ENCODE measurements around the gene TMEM181.
"Not testable (repeated sequence)": the region's sequence is repeated elsewhere in the genome, so short reads cannot be mapped to it uniquely, and the experiment has no call there.

The TMEM181 gene

DNA sequence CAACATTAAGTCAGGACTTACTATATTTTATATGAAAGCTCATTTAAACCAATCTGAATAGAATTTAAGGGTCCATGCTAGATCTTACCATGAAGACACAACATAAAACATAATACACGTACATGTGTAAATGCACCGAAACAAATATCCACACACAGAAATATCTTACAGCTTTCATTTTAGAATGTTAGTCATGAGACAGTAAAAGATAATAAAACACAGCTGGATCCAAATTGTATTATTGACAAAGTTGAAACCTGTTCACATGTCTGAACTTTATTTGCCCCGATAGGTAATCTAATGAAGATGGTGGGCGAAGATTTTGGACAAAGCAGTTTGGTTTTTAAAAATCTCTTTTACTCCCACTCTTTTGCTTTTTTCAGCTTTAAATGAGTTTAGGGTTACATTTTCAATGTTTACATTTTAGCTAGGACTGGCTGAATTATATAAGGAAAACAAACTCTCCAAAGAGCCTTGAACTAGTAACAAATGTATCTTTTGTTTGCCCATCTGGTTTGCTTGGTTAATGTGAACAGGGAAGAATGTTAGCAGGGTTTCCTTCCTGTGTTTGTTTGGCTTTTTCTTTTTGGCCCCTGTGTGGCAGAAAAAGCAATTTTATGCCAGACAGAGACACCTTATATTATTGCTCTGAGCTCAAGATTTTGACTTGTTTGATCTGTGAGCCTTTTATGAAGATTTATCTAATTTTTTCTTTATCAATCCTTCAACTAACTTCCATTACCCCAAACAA is 5.1 kb upstream of the TMEM181 start:
- no peak overlapping the region for H2AFZ ChIP-seq (ENCODE audit: low read depth, low read length)
- H3K4me3 ChIP-seq (ENCODE audit: low read length) = no peak overlapping the region
- H3K79me2 ChIP-seq (ENCODE audit: low read length) = no peaks in the 10 kb centered on the region
- H3K9ac ChIP-seq (ENCODE audit: low read length) = no peak overlapping the region
- no peaks in the 10 kb centered on the region for H3K9me3 ChIP-seq (ENCODE audit: insufficient read depth, low read length)
- H3K4me2 ChIP-seq (ENCODE audit: low read length) = no peak overlapping the region
- no peaks in the 10 kb centered on the region for H3K27me3 ChIP-seq (ENCODE audit: low read depth, low read length)
- TF ChIP-seq, protein P1, sequence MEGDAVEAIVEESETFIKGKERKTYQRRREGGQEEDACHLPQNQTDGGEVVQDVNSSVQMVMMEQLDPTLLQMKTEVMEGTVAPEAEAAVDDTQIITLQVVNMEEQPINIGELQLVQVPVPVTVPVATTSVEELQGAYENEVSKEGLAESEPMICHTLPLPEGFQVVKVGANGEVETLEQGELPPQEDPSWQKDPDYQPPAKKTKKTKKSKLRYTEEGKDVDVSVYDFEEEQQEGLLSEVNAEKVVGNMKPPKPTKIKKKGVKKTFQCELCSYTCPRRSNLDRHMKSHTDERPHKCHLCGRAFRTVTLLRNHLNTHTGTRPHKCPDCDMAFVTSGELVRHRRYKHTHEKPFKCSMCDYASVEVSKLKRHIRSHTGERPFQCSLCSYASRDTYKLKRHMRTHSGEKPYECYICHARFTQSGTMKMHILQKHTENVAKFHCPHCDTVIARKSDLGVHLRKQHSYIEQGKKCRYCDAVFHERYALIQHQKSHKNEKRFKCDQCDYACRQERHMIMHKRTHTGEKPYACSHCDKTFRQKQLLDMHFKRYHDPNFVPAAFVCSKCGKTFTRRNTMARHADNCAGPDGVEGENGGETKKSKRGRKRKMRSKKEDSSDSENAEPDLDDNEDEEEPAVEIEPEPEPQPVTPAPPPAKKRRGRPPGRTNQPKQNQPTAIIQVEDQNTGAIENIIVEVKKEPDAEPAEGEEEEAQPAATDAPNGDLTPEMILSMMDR (IDR thresholded peaks at IDR 0.05; ENCODE audit: low read depth, low read length) = no peak
- TF ChIP-seq EZH2phosphoT487 (IDR thresholded peaks at IDR 0.05; ENCODE audit: low read depth) = no peak
- H3K4me1 ChIP-seq (ENCODE audit: low read length) = peaks cover 6% of the 10 kb centered on the region; the same call in 1 of the 2 replicates
- no peaks in the 10 kb centered on the region for H3K36me3 ChIP-seq (replicated peaks; ENCODE audit: low read depth, low read length)
- no peak overlapping the region for H3K27ac ChIP-seq (ENCODE audit: low read length)
- no peaks in the 10 kb centered on the region for H4K20me1 ChIP-seq (ENCODE audit: insufficient read depth, low read length)

GRCh38 chr6:158556113-158556512 is 3.8 kb upstream of the TMEM181 start:
- peaks cover 8% of the 10 kb centered on the region for H3K4me1 ChIP-seq (ENCODE audit: low read length)
- H3K27me3 ChIP-seq (ENCODE audit: low read depth, low read length) = no peaks in the 10 kb centered on the region
- no peak overlapping the region for H3K4me2 ChIP-seq (ENCODE audit: low read length)
- no peaks in the 10 kb centered on the region for H3K36me3 ChIP-seq (replicated peaks; ENCODE audit: low read depth, low read length)
- H2AFZ ChIP-seq (ENCODE audit: low read depth, low read length) = no peak overlapping the region
- TF ChIP-seq, protein P1 (IDR thresholded peaks at IDR 0.05; ENCODE audit: low read depth, low read length) = no peak
- no peak for TF ChIP-seq EZH2phosphoT487 (IDR thresholded peaks at IDR 0.05; ENCODE audit: low read depth)
- H3K9me3 ChIP-seq (ENCODE audit: insufficient read depth, low read length) = no peaks in the 10 kb centered on the region
- no peak overlapping the region for H3K27ac ChIP-seq (ENCODE audit: low read length)
- H3K9ac ChIP-seq (ENCODE audit: low read length) = no peak overlapping the region
- H3K79me2 ChIP-seq (ENCODE audit: low read length) = peaks cover 8% of the 10 kb centered on the region
- H4K20me1 ChIP-seq (ENCODE audit: insufficient read depth, low read length) = peaks cover 1% of the 10 kb centered on the region; the same call in 1 of the 2 replicates
- H3K4me3 ChIP-seq (ENCODE audit: low read length) = no peak overlapping the region

DNA sequence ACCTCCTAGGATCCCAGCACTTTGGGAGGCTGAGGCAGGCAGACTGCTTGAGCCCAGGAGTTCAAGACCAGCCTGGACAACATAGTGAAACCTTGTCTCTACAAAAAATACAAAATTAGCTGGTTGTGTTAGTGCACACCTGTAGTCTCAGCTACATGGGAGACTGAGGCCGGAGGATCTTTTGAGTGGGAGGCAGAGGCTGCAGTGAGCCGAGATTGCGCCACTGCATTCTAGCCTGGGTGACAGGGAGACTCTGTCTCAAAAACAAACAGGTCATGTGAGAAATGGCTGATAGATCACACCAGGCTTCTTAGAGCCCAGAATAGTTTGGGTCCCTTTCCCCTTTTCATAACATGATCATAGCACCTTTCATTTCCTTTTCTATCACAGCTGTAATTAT is 2.8 kb upstream of the TMEM181 start:
- Histone ChIP-seq H3K4me1 (ENCODE audit: low read length) (peaks cover 12% of the 10 kb centered on the region), H4K20me1 (ENCODE audit: insufficient read depth, low read length) (peaks cover 11% of the 10 kb centered on the region; the same call in 1 of the 2 replicates), H3K79me2 (ENCODE audit: low read length) (peaks cover 18% of the 10 kb centered on the region)
- H2AFZ ChIP-seq (ENCODE audit: low read depth, low read length); H3K4me2 ChIP-seq (ENCODE audit: low read length); H3K9ac ChIP-seq (ENCODE audit: low read length); H3K4me3 ChIP-seq (ENCODE audit: low read length); H3K27ac ChIP-seq (ENCODE audit: low read length); H3K36me3 ChIP-seq (replicated peaks; ENCODE audit: low read depth, low read length); H3K9me3 ChIP-seq (ENCODE audit: insufficient read depth, low read length); H3K27me3 ChIP-seq (ENCODE audit: low read depth, low read length): not testable (repeated sequence)

GRCh38 chr6:158557927-158558326 is 2.0 kb upstream of the TMEM181 start:
- peaks cover 26% of the 10 kb centered on the region for H3K79me2 ChIP-seq (ENCODE audit: low read length)
- no peaks in the 10 kb centered on the region for H3K27me3 ChIP-seq (ENCODE audit: low read depth, low read length)
- H3K4me3 ChIP-seq (ENCODE audit: low read length) = no peak overlapping the region
- no peak overlapping the region for H3K4me2 ChIP-seq (ENCODE audit: low read length)
- no peak overlapping the region for H2AFZ ChIP-seq (ENCODE audit: low read depth, low read length)
- H3K36me3 ChIP-seq (replicated peaks; ENCODE audit: low read depth, low read length) = no peaks in the 10 kb centered on the region
- H3K27ac ChIP-seq (ENCODE audit: low read length) = no peak overlapping the region
- TF ChIP-seq, protein P1 (IDR thresholded peaks at IDR 0.05; ENCODE audit: low read depth, low read length) = no peak
- TF ChIP-seq EZH2phosphoT487 (IDR thresholded peaks at IDR 0.05; ENCODE audit: low read depth) = no peak
- H4K20me1 ChIP-seq (ENCODE audit: insufficient read depth, low read length) = peaks cover 12% of the 10 kb centered on the region; the same call in 1 of the 2 replicates
- no peaks in the 10 kb centered on the region for H3K9me3 ChIP-seq (ENCODE audit: insufficient read depth, low read length)
- H3K9ac ChIP-seq (ENCODE audit: low read length) = no peak overlapping the region
- H3K4me1 ChIP-seq (ENCODE audit: low read length) = peaks cover 12% of the 10 kb centered on the region

Measured in OCI-LY3 (cell line).